Small intestine (tissue), 7 donors: ENCODE measurements around the gene GLE1. TPM values are rescaled to one million over a fixed set of nuclear protein-coding genes. Genes with fewer than 3 reads are reported as not detected.

Experiments used
- DNase-seq, 2 donors: peaks; one replicate each; pipeline versions ENCODE4 v3.0.0 to v3.0.0-alpha.2; 2013
- FAIRE-seq: peaks from 2 replicates; lab custom pipeline; 2012; peaks lifted over from hg19 to GRCh38; lab: Jason Lieb, UNC
- H3K27ac ChIP-seq, 3 donors: one replicate each; pipeline ENCODE4 v1.5.1; 2013; ENCODE audit warnings: low read length in 2 of 3, mild to moderate bottlenecking in 2 of 3, control low read depth in 1 of 3, inconsistent platforms in 1 of 3, low read depth in 1 of 3, moderate library complexity in 1 of 3
- H3K27me3 ChIP-seq, 3 donors: one replicate each; pipeline ENCODE4 v1.6.1; 2013; ENCODE audit warnings: low read length in 3 of 3, inconsistent platforms in 1 of 3; ENCODE audit not compliant: control insufficient read depth in 3 of 3, insufficient read depth in 3 of 3
- H3K36me3 ChIP-seq, 3 donors: one replicate each; pipeline ENCODE4 v1.6.1; 2013; ENCODE audit warnings: low read length in 3 of 3, inconsistent platforms in 1 of 3, low read depth in 1 of 3, mild to moderate bottlenecking in 1 of 3, moderate library complexity in 1 of 3; ENCODE audit not compliant: control insufficient read depth in 3 of 3, insufficient read depth in 2 of 3
- H3K4me1 ChIP-seq, 3 donors: one replicate each; pipeline ENCODE4 v1.6.1; 2013; ENCODE audit warnings: low read length in 2 of 3, inconsistent platforms in 1 of 3, low read depth in 1 of 3, mild to moderate bottlenecking in 1 of 3, moderate library complexity in 1 of 3; ENCODE audit not compliant: control insufficient read depth in 3 of 3, insufficient read depth in 2 of 3
- H3K4me3 ChIP-seq, 3 donors: one replicate each; pipeline ENCODE4 v1.5.1; 2013; ENCODE audit warnings: low read length in 3 of 3, control low read depth in 1 of 3, inconsistent platforms in 1 of 3, low read depth in 1 of 3, mild to moderate bottlenecking in 1 of 3, moderate library complexity in 1 of 3
- H3K9me3 ChIP-seq, 2 donors: one replicate each; pipeline ENCODE4 v1.6.1; 2013; ENCODE audit warnings: low read depth in 1 of 2, low read length in 1 of 2; ENCODE audit not compliant: control insufficient read depth in 2 of 2, insufficient read depth in 1 of 2
- WGBS, 3 donors: extraction: QIAGEN DNeasy Blood & Tissue Kit; methylation state at CpG; one replicate each; pipeline ENCODE4 v1.1.7; 2013; 5-methylcytosine and 5-hydroxymethylcytosine counted together
- polyA plus RNA-seq, 4 donors: library from polyadenylated mRNA; stranded (reverse) in 3 of 4; unstranded in 1 of 4; fragments of 200-250 nt in 3 of 4; fragments of 120-200 nt in 1 of 4; gene quantifications; one replicate each; pipeline versions ENCODE4 v1.2.1 to v1.2.3, GENCODE V29; 2013
- donor health status: healthy with polysubstance abuse.
- donor health status: control.
- donor health status: control.
- donor health status: Bipolar disorder and iron deficiency.
- donor health status: healthy.

Gene GLE1
- polyA plus RNA-seq, 4 donors = 17.8 to 31.3 (median 21.1) TPM

- peak overlapping the region in 2 of 3 donors; percentile 60 to 77 for H3K27ac ChIP-seq
- peak overlapping the region in 1 of 3 donors; percentile 77 for H3K4me3 ChIP-seq
- H3K4me1 ChIP-seq = peaks cover 2 to 26% (median 11%) of the 10 kb centered on the region in 3 donors
- WGBS, 3 donors = 55 to 77% (median 75%) methylated on average over 11 of the region's 11 CpGs
- FAIRE-seq = no peak
- no peaks in the 10 kb centered on the region for H3K9me3 ChIP-seq
- DNase-seq = peak in 1 of 2 donors; percentile 11
- H3K27me3 ChIP-seq = no peaks in the 10 kb centered on the region
- H3K36me3 ChIP-seq = no peaks in the 10 kb centered on the region
These were observed 46.5 kb downstream of the GLE1 start for GRCh38 chr9:128550770-128551656.

GRCh38 chr9:128551657-128552152, 47.2 kb downstream of the GLE1 start:
- peaks cover 2 to 26% (median 11%) of the 10 kb centered on the region in 3 donors for H3K4me1 ChIP-seq
- H3K36me3 ChIP-seq = no peaks in the 10 kb centered on the region
- 4 to 5% (median 4%) methylated on average over 22 of the region's 22 CpGs for WGBS, 3 donors
- H3K4me3 ChIP-seq = peak overlapping the region; percentile 45 to 97 (median 77)
- H3K9me3 ChIP-seq = no peaks in the 10 kb centered on the region
- peak overlapping the region; percentile 77 to 98 (median 91) for H3K27ac ChIP-seq
- DNase-seq = no peak
- no peaks in the 10 kb centered on the region for H3K27me3 ChIP-seq
- no peak for FAIRE-seq

GRCh38 chr9:128552153-128552743, 47.7 kb downstream of the GLE1 start, which contains the start of gene SPTAN1:
Gene SPTAN1, plus strand, starts transcription at chr9:128552587. Its CDS starts 14,154 bp downstream, at chr9:128566741.
- Histone ChIP-seq H3K36me3 (no peaks in the 10 kb centered on the region), H3K27ac (peak within 1 kb of the TSS; percentile 78 to 98 (median 91)), H3K4me1 (peaks cover 4 to 32% (median 13%) of the 10 kb centered on the region in 3 donors), H3K9me3 (no peaks in the 10 kb centered on the region), H3K27me3 (no peaks in the 10 kb centered on the region), H3K4me3 (peak within 1 kb of the TSS; percentile 79 to 97 (median 87))
- DNase-seq (peak; percentile 86 to 96), FAIRE-seq (no peak)
- WGBS, 3 donors = 0 to 1% (median 0%) methylated on average over 42 to 81 of the region's 81 CpGs

GRCh38 chr9:128552744-128553440, 48.4 kb downstream of the GLE1 start:
- Histone ChIP-seq H3K4me3 (peak overlapping the region; percentile 79 to 97 (median 87)), H3K27ac (peak overlapping the region; percentile 78 to 98 (median 88)), H3K27me3 (no peaks in the 10 kb centered on the region), H3K4me1 (peaks cover 4 to 35% (median 13%) of the 10 kb centered on the region in 3 donors), H3K36me3 (no peaks in the 10 kb centered on the region), H3K9me3 (no peaks in the 10 kb centered on the region)
- FAIRE-seq (no peak), DNase-seq (peak in 1 of 2 donors; percentile 53)
- WGBS, 3 donors = 0 to 1% (median 1%) methylated on average over 23 to 59 of the region's 59 CpGs

GRCh38 chr9:128553728-128554127, 49.2 kb downstream of the GLE1 start:
- Histone ChIP-seq H3K4me3 (peak overlapping the region in 2 of 3 donors; percentile 79 to 97), H3K27me3 (no peaks in the 10 kb centered on the region), H3K36me3 (no peaks in the 10 kb centered on the region), H3K4me1 (peaks cover 5 to 43% (median 13%) of the 10 kb centered on the region in 3 donors), H3K27ac (peak overlapping the region in 2 of 3 donors; percentile 51 to 78), H3K9me3 (no peaks in the 10 kb centered on the region)
- DNase-seq (peak in 1 of 2 donors; percentile 43), FAIRE-seq (no peak)
- WGBS, 3 donors = 27 to 39% (median 33%) methylated on average over 6 of the region's 6 CpGs

DNA sequence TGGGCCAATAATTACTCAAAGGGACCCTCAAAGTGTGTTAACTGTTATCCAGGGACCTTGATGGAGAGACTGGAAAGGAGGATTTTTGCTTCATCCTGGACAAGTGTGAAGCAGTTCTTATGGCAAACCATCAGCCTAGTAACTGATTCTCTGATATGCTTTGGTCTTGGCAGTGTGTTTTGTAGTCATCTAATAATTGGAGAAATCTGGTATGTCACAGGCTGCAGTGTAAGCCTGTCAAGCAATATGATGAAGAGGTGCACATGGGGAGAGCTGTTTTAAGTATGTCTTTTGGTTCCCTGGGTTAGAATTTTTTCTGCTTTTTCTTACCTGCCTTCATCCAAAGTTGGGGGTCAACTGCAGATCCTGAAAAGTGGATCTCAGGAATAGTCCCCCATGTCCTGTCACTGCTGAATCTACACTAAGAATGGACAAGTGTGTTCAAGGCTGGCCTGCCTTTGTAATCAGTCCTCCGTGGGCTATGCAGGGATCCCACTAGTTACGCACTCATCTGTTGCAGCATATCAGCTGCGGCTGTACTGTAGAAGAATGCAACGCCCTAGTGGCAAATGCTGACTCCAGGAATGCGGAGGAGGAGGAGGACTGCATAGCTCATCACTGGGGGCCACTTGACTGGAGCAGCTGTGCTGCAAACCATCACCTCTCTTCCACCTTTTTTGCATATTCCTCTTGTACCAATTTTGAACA, 49.8 kb downstream of the GLE1 start:
- Histone ChIP-seq H3K9me3 (no peaks in the 10 kb centered on the region), H3K36me3 (peaks cover 0 to 4% (median 0%) of the 10 kb centered on the region in 3 donors), H3K27me3 (no peaks in the 10 kb centered on the region), H3K4me3 (peak overlapping the region in 2 of 3 donors; percentile 0 to 79), H3K27ac (peak overlapping the region in 2 of 3 donors; percentile 51 to 78), H3K4me1 (peaks cover 8 to 49% (median 19%) of the 10 kb centered on the region in 3 donors)
- FAIRE-seq (no peak), DNase-seq (peak; percentile 32 to 72)
- 41 to 58% (median 56%) methylated on average over 5 of the region's 5 CpGs for WGBS, 3 donors

DNA sequence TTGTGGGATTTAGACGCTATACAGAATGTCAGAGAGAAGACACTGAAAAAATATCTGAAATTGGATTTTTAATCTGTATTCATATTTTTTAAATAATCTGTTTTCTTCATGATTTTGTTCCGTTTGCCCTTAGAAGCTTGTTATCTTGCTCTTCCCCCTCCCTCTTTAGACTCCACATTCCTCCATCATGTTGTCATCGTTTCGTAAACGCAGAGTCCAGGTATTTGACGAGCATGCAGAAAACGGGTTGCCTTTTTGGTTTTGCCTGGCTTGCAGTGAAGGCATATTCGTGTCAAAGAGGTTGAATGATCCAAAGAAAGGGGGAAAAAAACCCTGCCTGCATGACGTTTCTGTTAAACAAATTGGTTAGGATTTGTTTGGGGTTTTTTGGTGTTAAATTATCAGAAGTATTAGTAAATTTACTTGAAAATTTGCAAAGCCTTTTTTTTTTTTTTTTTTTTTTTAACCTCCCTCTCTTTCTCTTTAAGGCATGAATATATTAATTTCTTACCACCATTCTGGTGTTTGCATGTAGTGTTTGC, 50.7 kb downstream of the GLE1 start:
- Histone ChIP-seq H3K9me3 (no peaks in the 10 kb centered on the region), H3K4me1 (peaks cover 8 to 50% (median 20%) of the 10 kb centered on the region in 3 donors), H3K4me3 (no peak overlapping the region), H3K27ac (peak overlapping the region in 1 of 3 donors; percentile 78), H3K36me3 (peaks cover 0 to 4% (median 0%) of the 10 kb centered on the region in 3 donors), H3K27me3 (no peaks in the 10 kb centered on the region)
- DNase-seq (peak; percentile 73 to 79), FAIRE-seq (no peak)
- WGBS, 3 donors = 22 to 39% (median 30%) methylated on average over 9 of the region's 9 CpGs
